ENCODE data around the gene GZF1.

Gene GZF1

DNA sequence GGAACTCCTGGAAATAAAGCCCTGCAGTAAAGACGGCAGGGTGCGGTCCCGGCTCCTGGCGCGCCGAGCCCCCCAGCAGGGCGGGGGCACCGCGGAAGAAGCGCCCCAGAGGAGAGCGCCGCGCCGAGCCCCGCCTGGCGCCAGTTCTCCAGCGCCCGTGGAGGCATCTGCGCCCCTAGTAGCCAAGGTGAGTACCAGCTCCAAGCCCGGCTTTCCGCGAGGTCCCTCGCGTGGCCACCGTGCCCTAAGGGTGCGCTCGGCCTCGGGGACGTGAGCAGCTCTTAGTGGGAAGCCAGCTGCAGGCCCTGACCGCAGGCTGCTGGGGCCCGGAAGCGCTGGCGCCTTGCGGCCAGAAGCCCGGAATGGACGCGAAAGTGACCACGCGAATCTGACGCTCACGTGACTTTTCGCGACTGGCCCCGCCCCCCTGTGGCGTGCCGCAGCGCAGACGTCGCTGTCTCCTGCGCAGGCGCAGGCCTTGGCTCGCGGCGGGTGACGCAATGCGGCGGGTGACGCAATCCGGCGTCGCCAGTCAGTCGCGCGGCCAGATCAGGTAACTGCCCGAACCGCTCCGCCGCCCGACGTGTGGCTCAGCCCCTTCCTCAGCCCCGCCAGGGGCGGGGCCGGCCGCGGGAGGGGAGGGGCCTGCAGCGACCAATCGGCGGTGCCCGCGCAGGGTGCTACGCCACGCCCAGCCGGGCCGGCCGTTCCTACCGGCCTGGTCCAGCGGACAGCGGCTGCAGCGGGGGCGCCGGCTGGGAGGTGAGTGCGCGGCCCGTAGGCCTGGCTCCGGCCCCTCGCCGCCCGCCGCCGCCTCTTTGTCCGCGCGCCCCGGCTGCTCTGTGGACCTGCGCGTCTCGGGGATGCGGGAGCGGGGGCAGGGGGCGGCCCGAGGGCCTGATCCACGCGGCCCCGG lies at the start of gene GZF1:
Gene GZF1, plus strand, starts transcription at position 707 of the 916 bp plus-strand sequence. CDS start 2,202 bp downstream, outside the sequence.
- peak; percentile 81 to 99 (median 97) for DNase-seq

DNA sequence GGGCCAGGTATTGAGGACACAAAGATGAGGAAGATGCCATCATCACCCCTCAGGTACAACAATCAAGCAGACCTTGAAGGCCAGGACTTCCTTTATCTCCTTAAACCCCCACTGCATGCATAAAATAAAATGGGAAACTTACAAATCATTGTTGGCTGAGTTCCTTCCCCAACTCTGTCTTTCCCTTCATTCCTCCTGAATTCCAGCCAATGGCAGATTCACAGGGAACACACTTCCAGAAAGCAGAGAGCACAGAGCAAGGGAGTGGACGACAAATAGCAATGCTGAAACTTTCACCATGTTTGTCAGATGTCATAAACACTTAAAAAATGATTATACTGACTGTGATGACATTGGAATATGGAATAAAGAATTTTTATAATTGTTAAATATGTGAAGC lies 48.7 kb upstream of the GZF1 start:
- DNase-seq = no peak

DNA sequence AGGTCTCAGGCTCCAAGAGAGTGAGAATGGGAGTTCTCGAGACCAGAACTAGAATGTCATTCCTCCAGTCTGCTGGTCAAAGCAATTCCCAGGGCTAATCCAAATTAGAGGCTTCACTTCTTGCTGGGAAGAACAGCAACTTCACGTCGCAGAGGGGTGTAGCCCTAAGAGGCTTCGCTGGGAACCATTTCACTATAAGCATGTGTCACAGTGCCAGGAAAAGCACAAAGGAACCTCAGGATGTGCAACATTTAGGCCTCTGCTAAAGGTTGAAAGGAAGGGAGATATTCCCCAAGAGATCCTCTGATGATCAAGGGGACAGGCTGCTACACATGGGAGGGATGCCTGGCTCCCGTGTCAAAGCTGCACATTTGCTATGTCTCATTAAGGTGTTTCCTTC lies 47.3 kb upstream of the GZF1 start:
- DNase-seq = no peak

DNA sequence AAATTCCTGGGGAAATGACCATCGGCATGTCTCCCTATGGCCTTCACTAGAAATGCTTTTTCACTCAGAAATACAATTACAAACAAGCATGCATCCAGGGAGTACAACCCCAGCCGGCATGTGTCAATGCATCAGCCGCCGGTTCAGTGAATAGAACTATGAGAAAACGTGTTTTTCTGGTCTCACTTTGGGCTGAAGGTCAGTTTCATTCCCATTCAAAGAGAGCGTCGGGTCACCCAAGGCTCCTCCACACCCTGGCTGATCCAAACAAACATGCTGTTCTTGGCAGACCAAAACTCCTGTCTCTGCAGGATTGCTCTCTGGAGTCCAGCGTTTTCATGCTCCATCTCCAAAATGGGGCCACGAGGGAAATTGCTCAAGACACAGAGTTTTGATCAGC lies 46.9 kb upstream of the GZF1 start:
- no peak for DNase-seq

DNA sequence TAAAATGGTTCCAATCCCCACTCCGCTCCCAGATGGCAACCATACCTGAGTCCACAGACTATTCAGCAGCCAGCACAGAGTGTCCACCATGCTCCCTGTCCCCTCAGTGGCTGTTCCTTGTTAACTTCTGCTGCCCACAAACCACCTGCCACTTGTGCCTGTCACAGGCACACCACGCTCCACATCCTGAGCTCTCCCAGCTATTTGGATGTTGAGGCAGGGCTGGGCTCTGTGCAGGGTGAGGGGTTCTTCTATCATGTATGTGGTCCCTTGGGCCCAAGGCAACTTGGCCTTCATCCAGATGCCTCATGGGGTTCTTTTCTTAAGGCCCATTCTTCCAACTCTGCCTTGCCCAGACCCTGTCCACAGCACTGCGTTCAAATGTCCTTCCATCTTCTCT lies 45.4 kb upstream of the GZF1 start:
- no peak for DNase-seq

DNA sequence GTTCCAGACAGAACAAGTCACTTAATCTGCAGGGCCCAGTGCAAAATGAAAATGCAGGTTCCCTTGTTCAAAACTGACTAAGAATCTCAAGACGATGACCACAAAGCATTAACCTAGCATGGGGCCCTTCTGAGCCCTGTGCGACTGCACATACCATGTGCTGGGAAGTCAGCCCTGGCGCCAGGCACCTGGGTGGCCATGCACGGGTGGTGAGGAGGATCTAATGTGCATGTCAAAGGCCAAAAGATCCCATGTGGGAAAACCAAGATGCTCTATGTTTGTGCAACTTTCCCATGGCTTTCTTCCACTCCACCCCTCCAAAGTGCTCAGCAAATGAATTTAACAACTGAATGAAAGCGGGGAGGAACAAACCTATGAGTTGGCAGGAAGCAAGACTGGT lies 44.9 kb upstream of the GZF1 start:
- DNase-seq = no peak

DNA sequence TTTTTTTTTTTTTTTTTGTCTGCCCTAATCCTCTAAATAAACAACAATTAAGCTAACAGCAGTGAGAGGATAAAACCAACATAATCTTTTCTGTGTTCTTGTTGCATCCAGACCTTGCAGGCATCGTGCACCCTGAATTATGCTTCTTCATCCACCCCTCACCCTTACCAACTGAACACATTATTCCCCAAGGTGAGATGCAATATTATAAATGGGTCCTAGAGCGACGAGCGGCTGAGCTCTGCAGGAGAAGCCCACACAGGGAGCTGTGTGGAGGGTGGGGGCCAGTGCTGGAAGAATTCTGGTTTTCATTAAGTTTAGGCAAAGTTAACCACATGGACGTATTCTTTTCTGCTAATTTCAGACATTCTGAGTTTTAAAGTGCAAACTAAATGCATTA lies 43.6 kb upstream of the GZF1 start:
- no peak for DNase-seq

DNA sequence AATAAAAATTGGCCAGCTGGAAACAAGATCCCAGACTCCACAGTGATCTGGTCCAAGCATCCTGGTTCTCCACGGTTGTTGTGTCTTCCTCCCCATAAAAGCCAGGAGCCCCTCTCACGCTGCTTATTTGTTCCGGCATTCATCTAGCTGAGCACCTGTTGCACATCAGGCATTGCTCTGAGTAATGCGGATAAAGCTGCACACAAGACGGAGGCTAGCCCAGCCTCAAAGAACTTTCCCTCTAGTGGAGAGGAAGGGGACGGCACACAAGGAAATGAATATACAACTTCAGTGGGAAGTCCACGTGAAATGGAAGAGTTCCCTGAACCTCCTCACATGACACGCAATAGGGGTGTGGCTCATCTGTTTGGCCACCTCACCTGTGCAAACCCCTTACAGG lies 41.7 kb upstream of the GZF1 start:
- no peak for DNase-seq

DNA sequence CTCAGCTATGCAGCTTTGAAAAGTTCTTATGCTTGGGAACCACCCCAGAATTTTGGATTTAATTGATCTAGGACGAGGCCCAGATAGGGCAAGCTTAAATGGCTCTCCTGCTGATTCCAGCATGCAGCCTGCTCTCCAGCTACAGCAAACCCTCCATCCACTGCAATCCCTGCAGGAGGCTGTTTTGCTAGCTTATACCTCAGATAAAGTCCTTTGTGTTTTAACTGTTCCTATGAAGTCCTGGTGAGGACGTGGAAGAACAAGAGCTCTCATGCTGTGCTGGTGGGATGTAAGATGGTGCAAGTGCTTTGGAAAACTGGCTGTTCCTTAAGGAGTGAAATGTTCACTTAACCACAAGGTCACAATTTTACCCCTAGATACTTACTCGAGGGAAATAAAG lies 36.9 kb upstream of the GZF1 start:
- DNase-seq = no peak

DNA sequence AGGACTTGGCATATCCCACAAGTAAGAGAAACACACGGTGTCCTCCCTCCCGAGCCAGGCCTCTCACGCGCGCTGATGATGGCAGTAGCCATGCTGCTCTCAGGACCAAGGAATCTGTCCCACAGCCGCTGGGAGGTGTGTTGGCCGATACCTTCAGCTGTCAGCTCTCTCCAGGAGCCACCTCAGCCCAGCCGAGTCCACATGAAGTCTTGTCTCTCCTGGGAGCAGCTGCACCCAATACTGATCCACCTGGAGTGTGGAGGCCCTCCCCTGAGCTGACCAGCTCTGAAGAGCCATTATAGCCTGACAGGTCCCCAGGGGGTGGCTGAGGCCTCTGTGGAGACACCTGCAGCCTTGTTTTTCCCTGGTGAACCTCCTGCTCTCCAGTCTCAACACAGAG lies 35.2 kb upstream of the GZF1 start:
- DNase-seq = no peak

DNA sequence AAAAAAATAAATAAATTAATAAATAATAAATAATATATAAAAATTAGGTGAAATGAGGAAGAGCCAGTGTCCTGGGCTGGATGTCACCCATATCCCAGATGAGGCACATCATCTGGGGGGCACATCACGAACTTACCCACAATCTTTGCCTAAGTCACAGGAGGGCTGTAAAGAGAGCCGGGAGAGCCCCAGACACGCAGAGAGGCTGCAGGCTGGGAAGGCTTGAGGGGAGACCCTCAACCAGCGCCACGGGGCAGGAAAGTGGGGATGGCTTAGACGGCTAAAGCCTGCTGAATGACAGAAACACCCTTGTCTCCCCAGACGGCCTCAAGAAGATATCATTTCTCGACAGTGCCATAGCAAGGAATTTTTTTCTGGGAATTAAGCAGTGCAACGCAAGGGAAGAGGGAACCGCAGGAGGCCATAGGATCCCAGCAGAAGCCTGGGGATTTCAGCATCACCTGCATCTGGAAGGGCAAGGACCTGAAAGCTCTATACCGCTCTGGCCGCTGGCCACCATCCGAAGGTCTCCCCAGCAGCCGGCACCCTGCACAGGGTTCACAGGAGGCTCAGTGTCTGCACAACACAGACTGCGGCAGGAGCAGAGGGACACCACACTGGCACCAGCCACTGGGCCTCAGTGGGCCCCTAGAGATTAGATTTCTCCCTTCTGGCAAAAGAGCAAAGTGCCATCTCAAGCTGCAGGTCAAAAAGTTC lies 34.2 kb upstream of the GZF1 start:
- no peak for DNase-seq

DNA sequence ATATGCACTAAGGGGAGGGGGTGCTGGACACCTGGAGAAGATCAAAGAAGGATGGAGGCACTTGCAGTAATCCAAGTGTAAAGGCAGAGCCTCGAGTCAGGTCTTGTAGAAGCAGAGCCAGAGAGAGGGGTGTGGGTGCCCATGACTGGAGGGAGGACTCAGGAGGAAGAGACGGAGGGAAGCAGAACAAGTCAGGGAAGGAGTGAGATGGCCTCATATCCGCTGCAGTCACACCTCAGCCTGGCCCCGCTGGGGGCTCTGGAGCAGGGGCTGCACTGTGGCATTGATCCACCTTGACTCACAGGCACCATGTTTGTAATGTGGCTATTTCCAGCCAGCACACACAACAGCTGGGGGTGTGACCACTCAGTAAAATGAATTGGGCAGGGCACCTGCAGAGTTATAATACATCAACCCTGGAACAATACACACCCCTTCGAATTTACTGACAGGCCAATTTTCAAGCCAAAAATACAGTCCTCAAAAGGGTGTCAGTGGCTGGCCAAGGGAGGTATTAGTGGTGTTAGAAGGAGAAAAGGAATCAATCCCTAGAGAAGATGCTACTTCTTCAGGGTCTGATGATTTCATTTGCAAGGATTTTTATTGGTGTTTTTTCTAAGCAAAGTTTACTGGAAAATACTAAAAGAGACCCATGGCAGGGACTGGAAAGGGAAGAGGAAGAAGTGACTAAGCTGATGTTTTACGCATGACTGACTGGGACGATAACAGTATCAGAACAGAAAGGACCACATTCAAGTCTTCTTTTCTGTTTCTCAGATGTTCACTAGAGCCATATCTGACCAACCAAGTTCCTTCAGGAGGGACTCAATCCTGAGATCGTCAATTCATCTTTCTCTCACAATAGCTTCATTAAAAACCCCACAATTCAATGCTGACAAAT lies 30.3 kb upstream of the GZF1 start:
- DNase-seq = no peak

DNA sequence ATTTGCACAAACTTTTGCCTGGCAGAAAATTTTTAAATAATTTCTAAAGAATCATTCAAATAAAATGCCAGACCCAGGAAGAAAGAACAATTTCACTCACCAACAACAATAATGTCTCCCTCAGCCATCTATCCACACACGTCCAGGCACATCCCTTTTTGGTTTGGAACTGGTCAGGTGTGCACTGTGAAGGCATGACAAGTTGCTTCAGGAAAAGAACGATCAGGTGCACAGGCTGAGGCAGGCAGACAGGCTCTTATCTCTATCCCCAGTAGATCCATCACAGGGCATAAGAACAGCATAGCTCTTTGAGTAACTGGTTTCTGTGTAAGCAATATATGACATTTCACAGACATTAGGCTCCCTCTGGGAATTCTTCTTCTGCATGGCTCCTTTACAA lies 29.5 kb upstream of the GZF1 start:
- no peak for DNase-seq

DNA sequence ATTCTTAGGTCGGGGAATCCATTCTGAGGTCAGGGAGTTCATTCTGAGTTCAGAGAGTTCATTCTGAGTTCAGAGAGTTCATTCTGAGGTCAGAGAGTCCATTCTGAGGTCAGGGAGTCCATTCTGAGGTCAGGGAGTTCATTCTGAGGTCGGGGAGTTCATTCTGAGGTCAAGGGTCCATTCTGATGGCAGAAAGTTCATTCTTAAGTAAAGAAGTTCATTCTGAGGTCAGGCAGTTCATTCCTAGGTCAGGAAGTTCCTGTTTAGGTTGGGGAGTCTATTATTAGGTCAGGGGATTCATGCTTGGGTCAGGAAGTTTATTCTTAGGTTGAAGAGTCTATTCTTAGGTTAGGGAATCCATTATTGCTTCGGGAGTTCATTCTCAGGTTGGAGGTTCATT lies 27.9 kb upstream of the GZF1 start:
- DNase-seq = no peak

DNA sequence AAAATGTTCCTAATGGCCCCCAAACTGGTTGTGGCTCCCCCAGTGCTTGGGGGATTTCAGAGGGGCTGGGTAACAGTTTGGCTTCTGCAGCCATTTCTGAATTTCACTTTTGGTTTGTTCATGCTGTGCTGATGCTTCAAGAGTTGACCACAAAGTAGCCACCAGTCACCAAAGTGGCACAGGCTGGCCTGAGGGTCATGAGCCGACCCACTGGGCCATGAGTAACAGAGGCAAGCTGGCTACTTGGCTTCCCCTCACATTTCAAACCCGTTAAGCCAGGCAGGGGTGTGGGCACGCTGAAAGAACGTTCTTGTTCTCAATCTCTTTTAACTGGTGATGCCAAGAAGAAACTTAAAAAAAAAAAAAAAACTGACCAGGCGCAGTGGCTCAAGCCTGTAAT lies 26.5 kb upstream of the GZF1 start:
- no peak for DNase-seq

DNA sequence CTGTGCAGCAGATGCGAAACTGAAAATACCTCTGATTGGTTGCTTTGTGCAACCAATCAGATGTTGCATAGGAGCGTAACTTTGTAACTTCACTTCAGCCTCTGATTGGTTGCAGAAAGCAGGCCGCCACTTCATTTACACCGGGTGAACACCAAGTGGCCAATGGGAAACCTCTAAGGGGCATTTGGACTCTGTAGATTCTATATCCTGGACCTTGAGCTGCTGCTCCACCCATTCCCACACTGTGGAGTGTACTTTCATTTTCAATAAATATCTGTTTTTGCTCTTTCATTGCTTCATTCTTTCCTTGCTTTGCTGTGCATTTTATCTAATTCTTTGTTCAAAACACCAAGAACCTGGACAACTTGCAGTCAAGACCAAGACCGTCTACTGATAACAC lies 25.5 kb upstream of the GZF1 start:
- no peak for DNase-seq

DNA sequence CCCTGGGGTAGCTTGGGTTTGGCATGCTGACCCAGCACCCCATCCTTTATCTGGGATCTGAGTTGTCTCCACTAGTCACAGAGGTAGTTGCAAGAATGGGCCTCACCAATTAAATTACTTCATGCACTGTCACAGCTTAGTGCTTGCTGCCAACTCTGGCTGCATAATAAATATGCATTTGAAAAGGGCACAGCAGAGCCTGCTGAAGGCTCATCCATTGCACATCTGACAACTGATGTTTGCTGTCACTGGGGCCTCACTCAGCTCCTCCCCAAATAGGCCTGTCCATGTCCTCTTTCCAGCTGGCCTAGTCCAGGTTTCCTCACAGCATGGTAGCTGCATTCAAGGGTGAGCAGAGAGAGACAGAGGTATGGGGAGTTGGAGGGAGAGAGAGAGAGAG lies 24.7 kb upstream of the GZF1 start:
- DNase-seq = no peak

DNA sequence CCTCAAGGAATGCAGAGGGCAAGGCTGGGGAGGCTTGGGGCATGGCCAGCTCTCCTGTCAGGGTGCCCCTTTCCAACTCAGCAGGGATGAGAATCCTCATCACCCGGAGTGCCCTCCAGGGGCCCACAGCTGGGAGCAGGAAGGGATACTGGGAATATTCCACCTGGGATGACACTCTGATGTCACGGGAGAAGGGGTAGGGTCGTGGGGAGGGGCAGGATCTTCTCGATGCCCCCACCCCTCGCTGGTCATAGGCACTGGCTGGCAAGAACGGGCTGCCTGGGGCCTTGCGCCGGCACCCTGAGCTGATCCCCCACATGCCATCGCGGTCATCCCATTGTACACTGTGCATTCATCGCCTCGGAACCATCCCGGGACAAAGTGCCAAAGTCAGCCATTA lies 22.0 kb upstream of the GZF1 start:
- DNase-seq = no peak

DNA sequence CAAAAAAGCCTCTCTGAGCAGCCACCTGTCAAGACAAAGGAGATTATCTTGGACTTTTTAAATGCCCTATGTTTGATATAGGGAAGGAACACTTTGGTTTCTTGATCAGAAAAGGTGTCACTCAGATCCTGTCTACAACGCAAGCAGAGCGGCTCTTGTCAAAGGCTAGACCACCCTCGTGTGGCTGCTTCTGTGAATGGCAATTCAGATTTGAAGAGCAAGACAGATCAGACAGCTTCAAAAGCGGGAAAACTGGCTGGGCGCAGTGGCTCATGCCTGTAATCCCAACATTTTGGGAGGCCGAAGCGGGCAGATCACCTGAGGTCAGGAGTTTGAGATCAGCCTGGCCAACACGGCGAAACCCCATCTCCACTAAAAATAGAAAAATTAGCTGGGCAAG lies 21.5 kb upstream of the GZF1 start:
- DNase-seq = peak in 44 of 56 donors; percentile 1 to 82 (median 36)

DNA sequence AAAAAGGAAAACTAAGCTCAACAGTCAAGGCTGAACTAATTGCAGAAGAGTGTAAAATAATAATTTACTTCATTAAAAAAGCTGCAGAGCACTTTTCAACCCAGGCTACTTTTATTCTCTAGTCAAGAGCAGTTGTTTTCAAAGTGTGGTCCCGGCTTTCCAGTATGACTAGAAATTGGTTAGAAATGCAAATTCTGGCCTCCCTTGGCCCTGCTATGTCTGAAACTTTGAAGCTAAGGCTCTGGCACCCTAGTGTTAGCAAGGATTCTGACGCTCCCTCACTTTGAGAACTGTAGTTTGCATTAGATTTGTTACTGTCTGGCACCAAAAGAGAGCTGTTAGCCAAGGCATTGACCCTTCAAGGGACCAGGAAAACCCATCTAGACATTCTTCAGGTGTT lies 20.9 kb upstream of the GZF1 start:
- DNase-seq = no peak

DNA sequence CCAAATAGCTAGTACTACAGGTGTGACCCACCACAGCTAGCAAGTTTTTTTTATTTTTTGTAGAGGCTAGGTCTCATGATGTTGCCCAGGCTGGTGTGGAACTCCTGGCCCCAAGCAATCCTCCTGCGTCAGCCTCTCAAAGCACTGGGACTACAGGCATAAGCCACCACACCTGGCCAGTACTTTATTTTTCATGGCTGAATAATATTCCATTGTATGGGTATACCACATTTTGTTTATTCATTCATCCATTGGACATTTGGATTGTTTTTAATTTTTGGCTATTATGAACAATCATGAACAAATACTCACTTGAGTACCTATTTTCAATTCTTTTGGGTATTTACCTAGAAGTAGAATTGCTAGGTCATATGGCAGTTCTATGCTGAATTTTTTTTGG lies 18.4 kb upstream of the GZF1 start:
- DNase-seq = no peak

DNA sequence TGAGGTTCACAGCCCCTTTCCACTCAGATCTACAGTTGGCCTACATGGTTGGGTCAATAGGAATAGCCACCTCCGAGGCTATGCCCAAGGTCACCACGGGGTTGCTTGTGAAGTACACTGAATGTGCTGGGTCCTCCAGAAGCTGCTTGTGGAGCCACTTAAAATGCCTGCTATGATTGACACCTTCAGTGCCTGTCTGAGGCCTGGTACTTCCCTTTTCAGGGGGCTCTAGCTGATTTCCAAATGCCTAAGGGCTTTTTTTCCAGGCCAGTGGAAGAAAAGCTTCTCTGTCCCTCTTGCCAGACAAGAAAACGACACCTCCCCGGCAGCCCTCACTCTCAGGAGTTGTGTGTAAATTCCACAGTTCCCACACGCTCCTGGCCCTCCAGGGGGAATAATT lies 17.6 kb upstream of the GZF1 start:
- no peak for DNase-seq

All from nucleus accumbens (tissue), 56 donors.